Epithelial cell of esophagus (primary cell): Measurements from ENCODE around the gene SENP3.
A peak's percentile ranks its signal among the peaks of the same experiment; 100 is the strongest.

Experiments used
- DNase-seq: peaks from one replicate; pipeline ENCODE4 v3.0.0; 2010; ENCODE audit warnings: low read depth
- H3K4me3 ChIP-seq: 2 replicates; pipeline ENCODE4 v1.5.1; 2011; ENCODE audit warnings: mild to moderate bottlenecking, low read length, control low read depth
- TF ChIP-seq, protein P1 (sequence below): IDR thresholded peaks from 2 replicates; pipeline ENCODE4 v1.5.1; 2011; ENCODE audit warnings: low read depth, mild to moderate bottlenecking, low read length, control low read depth, inconsistent platforms; ENCODE audit not compliant: insufficient read depth; ENCODE audit errors: missing control alignments

The SENP3 gene

DNA sequence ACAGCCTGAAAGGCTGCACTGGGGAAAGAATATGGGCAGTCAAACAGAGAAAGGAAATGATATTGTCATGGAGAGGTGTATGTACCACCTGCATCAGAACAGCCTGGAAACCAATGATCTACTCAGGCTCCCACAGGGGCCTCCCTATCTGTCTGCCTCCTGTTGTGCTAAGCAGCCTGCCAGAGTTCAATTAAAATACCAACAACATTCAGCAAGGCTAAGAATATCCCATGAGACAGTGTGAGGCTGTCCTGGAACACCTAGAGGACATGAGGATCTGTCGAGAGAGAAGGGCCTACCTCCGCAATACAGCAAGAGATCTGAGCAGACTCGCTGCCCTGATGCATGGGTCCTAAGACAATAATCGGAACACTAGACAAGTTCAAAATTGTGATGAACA, 44.6 kb downstream of the SENP3 start:
- DNase-seq: no peak
- H3K4me3 ChIP-seq: no peak overlapping the region
- TF ChIP-seq, protein P1, sequence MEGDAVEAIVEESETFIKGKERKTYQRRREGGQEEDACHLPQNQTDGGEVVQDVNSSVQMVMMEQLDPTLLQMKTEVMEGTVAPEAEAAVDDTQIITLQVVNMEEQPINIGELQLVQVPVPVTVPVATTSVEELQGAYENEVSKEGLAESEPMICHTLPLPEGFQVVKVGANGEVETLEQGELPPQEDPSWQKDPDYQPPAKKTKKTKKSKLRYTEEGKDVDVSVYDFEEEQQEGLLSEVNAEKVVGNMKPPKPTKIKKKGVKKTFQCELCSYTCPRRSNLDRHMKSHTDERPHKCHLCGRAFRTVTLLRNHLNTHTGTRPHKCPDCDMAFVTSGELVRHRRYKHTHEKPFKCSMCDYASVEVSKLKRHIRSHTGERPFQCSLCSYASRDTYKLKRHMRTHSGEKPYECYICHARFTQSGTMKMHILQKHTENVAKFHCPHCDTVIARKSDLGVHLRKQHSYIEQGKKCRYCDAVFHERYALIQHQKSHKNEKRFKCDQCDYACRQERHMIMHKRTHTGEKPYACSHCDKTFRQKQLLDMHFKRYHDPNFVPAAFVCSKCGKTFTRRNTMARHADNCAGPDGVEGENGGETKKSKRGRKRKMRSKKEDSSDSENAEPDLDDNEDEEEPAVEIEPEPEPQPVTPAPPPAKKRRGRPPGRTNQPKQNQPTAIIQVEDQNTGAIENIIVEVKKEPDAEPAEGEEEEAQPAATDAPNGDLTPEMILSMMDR: no peak

DNA sequence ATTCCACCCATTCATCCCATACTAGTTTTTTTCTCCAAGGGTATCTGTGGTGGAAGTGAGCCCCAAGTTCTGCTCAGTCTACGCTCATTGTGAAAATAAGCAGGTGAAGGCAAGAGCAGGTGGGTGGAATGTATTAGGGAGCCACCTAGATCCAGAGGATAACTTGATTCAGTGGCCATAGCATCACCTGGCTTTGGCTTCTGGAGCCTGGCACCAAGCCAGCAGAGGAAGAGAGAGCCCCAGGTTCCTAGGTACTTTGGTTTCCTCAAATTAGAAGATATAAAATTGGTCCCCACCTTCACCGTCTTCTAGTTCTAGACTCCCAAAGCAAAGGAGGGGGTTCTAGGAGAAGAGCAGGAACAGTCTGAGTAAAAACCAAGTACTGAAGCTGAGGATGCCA, 48.9 kb downstream of the SENP3 start:
- H3K4me3 ChIP-seq: no peak overlapping the region
- no peak for DNase-seq
- TF ChIP-seq, protein P1: no peak

DNA sequence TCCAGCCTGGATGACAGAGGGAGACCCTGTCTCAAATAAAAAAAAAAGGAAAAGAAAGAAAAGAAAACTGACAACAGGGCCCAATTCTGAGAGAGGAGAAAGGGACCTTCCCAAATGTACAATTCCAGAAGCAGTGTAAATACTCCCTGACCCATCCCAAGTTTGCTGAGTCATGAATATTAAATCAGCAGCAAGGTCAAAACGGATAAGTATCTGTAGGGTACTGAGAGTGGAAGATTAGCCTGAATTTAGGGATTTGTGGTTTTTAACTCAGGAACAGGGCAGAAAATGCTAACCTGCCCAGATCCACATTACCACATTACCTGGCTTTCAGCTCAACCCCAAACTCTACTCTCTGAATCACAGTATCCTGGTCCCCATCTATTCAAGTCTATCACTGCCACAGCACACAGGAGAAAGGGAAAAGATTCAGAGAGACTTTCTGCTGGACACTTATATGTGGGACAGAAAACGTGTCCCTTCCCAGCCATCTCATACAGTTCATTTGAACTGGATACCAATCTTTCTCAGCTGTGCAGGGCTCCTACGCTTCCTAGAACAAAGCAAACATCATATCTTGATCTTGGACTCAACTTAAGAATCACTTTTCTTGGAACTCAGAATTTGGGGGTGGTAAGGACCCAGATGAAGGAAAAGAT, 50.0 kb downstream of the SENP3 start:
- TF ChIP-seq, protein P1: no peak
- no peak for DNase-seq
- H3K4me3 ChIP-seq: no peak overlapping the region

DNA sequence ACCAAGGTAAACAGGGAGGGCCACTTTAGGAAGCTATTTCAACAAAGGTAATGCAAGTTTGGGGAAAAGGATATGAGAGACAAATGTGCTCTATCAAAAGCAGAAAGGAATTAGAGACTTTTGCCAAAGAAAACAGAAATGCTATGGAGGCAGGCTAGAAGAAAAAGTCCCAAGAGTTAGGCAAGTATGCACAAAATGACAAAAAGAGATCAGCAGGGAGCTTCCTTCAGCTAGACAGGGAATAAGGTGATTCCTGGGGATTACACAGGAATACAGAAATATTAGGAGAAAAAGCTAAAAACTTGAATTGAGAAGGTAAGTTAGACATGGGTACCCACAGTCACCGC, 50.5 kb downstream of the SENP3 start:
- TF ChIP-seq, protein P1: no peak
- DNase-seq: no peak
- H3K4me3 ChIP-seq: no peak overlapping the region

DNA sequence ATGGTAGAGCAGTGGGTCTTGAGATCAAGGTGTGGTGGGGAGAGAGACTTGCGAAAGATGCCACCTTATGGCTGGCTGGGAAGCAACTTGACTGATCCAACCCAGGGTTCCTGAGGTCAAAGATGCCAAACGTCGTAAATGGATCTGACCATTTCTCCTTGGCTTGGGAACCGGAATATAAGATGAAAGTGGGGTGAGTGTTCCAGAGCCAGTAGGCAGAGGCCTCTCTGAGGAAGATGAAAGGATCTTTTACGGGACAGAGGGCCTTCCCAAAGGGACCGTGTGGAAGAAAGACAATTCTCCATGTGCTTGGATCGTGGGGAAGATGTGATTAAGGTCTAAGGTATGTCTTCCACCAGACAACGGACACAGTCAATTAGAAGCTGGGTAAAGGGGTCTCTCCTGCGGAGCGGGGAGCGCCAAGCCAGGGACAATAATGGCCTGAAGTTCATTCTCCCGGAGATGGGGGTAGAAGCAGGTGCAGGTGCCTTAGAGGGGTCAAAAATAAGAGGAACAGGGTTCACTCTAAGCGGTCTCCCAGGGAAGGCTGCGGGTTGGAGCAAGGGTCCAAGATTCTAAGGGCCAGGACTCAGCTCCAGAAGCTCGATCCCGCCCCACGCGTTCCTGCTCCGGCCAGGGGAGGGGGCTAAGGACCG, 52.2 kb downstream of the SENP3 start:
- H3K4me3 ChIP-seq: peak overlapping the region; percentile 94
- TF ChIP-seq, protein P1: no peak
- DNase-seq: peak; percentile 37

DNA sequence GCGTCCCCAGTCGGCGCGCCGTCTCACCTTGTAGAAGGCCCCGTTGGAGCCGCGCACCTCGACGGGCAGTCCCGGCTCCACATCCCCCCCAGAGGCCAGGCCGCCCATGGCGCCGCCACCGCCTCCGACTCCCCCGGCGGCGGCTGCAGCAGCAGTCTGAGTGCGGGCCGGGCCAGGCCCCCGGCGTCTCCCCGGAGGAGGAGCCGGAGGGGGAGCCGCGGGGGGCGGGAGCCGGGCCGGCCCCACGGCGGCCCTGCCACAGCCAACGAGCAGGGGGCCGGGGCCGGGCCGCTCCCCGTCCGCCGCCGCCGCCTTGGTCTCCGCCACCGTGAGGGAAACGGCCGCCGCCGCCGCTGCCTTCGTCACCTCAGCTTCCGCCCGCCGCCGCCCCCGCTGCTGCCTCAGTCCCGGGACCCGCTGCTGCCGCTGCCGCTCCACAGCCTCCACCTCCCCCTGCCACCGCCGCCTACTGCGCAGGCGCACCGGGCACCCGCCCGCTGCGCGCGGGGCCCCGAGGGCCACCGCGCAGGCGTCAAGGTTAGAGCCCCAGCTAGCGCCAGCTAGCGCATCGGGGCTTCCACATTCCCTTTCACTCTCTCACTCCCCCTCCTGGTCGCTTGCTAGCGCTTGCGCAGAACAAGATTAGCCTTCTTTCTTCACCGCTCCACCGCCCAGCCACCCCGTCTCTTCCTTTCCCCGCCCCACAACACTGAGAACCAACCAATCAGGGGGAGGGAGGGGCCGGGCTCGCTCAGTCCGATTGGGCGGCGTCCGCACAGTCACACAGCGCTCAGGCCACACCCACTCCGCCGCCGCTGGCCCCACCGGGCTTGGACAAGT, 52.9 kb downstream of the SENP3 start, which contains the start of gene FXR2:
Gene FXR2 (minus strand): TSS at position 473 of the 840 bp plus-strand sequence. CDS start 365 bp downstream, at position 108.
- TF ChIP-seq, protein P1: peak; percentile 65
- DNase-seq: peak; percentile 100
- peak within 1 kb of the TSS; percentile 94 for H3K4me3 ChIP-seq
